ENCODE measurements around the gene ALAS1. TPM values are rescaled to one million over a fixed set of nuclear protein-coding genes. Genes with fewer than 3 reads are reported as not detected.

ALAS1 gene
- total and polyA plus RNA-seq, 2 of the 13 experiments (the other 11 are each of a cell fraction or from before 2014, with no cell fraction given) = 36.0 to 43.2 TPM

DNA sequence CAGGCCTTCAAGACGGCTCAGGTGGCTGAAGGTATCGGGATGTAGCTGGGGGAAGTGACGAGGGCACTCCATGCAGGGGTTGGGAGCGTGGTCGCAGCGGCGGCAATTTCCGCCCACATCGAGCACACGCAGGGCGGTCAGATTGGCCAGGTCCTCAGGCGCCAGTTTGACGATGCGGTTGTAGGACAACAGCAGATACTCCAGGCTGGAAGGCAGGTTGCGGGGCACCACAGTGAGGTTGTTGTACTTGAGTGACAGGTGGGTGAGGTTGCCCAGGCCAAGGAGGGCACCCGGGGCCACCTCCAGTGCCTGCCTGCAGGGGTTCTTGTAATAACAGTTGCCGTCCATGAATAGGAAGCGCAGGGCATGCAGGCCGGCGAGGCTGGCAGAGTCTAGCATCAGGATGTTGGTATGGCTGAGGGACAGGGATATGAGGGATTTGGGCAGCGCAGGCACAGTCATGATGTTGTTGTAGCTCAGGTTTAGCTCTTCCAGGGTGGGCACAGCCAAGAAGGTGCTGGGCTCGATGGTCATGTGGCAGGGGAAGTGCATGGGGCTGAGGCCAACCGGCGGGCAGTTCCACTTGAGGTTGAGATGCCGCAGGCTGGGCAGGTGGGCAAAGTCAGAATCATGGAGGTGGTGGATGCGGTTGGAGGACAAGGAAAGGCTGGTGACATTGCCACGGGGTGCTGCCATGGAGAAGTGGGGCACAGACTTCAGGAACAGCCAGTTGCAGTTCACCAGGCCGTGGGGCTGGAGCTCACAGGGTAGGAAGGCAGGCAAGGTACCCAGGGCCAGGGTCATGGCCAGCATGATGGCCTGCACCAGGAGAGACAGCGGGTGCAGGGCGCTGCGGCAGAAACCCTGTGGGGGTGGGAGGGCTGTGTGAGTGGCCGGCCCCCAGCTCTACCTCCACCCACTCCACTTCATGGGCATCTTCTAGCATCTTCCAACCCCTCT, 25.8 kb downstream of the ALAS1 start:
- 62% methylated on average over 17 of the region's 32 CpGs for WGBS (ENCODE audit: low lambda C conversion rate)
- Histone ChIP-seq H3K4me2 (ENCODE audit: low read depth, low read length) (no peak overlapping the region), H2AFZ (ENCODE audit: low read length) (no peak overlapping the region), H3K9ac (ENCODE audit: insufficient read depth, low read depth, low read length) (no peak overlapping the region), H3K4me1 (ENCODE audit: insufficient read depth, low read length) (peaks cover 32% of the 10 kb centered on the region), H3K27me3 (ENCODE audit: control insufficient read depth in 1 of 2, insufficient read depth in 2 of 2, low read length in 2 of 2) (peaks cover 1 to 12% of the 10 kb centered on the region in 2 experiments; a peak in 4 of 5 replicates), H3K4me3 (replicated peaks in 1 of 3; ENCODE audit: insufficient read depth in 1 of 3, low read depth in 2 of 3, low read length in 3 of 3) (no peak overlapping the region), H3K9me3 (ENCODE audit: low read length) (no peaks in the 10 kb centered on the region), H3K36me3 (replicated peaks in 1 of 2; ENCODE audit: control insufficient read depth in 1 of 2, insufficient read depth in 2 of 2, low read length in 2 of 2) (peaks cover 0 to 4% of the 10 kb centered on the region in 2 experiments; a peak in 2 of 5 replicates), H3K79me2 (ENCODE audit: insufficient read depth, low read length) (no peaks in the 10 kb centered on the region), H4K20me1 (ENCODE audit: insufficient read depth, low read length) (no peaks in the 10 kb centered on the region), H3K27ac (ENCODE audit: extremely low read length, insufficient read depth, low read length) (no peak overlapping the region)
- ChIA-PET POLR2A (interaction anchor here (2.4 kb wide), 1 partner anchor 14 kb away, joined by 22 read pairs; the partner anchor contains the start of gene TWF2), CTCF (ENCODE audit: low intra/inter-chr PET ratio, low total read pairs) (no interaction called here)
- ATAC-seq (no peak), DNase-seq (ENCODE audit: low spot score) (no peak), FAIRE-seq (no peak)
- BruUV-seq (replicated peaks) = no TSS peak
- in situ Hi-C loops (cut with HindIII; ENCODE audit: extremely low pct_ligation_motif_present, low pct_unique_long_range_greater_than_20kb) = no loop called here
- intact Hi-C loops (cut with micrococcal nuclease; ENCODE audit: unreplicated experiment) = loop anchor here (5.0 kb wide), 1 partner anchor 114 kb away; no protein-coding TSS in a partner anchor
- TF ChIP-seq POLR2G (IDR thresholded peaks at IDR 0.05; ENCODE audit: low read depth, low read length) (no peak), TRIM24 (CRISPR knock-in tag; IDR thresholded peaks at IDR 0.05) (no peak), ZNF780A (CRISPR knock-in tag; IDR thresholded peaks at IDR 0.05) (no peak), SRF (IDR thresholded peaks at IDR 0.05; ENCODE audit: low read depth, low read length) (no peak), ZNF776 (CRISPR knock-in tag; IDR thresholded peaks at IDR 0.05) (no peak), NFIC (IDR thresholded peaks at IDR 0.05; ENCODE audit: low read length) (no peak), ATAD3A (CRISPR knock-in tag; IDR thresholded peaks at IDR 0.05) (no peak), NR2F1 (CRISPR knock-in tag; IDR thresholded peaks at IDR 0.05) (no peak), ZFP36 (IDR thresholded peaks at IDR 0.05; ENCODE audit: borderline replicate concordance, low read depth, low read length, partially characterized antibody) (no peak), AGO1 (IDR thresholded peaks at IDR 0.05; ENCODE audit: low read depth, low read length, poor library complexity, severe bottlenecking) (no peak), ZNF674 (CRISPR knock-in tag; IDR thresholded peaks at IDR 0.05; ENCODE audit: low read depth) (no peak), ZNF180 (CRISPR knock-in tag; IDR thresholded peaks at IDR 0.05; ENCODE audit: borderline replicate concordance, low read depth) (no peak)
- TF ChIP-seq, protein P1, sequence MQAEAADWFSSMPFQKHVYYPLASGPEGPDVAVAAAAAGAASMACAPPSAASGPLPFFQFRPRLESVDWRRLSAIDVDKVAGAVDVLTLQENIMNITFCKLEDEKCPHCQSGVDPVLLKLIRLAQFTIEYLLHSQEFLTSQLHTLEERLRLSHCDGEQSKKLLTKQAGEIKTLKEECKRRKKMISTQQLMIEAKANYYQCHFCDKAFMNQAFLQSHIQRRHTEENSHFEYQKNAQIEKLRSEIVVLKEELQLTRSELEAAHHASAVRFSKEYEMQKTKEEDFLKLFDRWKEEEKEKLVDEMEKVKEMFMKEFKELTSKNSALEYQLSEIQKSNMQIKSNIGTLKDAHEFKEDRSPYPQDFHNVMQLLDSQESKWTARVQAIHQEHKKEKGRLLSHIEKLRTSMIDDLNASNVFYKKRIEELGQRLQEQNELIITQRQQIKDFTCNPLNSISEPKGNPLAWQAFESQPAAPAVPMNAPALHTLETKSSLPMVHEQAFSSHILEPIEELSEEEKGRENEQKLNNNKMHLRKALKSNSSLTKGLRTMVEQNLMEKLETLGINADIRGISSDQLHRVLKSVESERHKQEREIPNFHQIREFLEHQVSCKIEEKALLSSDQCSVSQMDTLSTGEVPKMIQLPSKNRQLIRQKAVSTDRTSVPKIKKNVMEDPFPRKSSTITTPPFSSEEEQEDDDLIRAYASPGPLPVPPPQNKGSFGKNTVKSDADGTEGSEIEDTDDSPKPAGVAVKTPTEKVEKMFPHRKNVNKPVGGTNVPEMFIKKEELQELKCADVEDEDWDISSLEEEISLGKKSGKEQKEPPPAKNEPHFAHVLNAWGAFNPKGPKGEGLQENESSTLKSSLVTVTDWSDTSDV (CRISPR knock-in tag; IDR thresholded peaks at IDR 0.05) = no peak
- TF ChIP-seq, protein P2, sequence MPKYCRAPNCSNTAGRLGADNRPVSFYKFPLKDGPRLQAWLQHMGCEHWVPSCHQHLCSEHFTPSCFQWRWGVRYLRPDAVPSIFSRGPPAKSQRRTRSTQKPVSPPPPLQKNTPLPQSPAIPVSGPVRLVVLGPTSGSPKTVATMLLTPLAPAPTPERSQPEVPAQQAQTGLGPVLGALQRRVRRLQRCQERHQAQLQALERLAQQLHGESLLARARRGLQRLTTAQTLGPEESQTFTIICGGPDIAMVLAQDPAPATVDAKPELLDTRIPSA (CRISPR knock-in tag; IDR thresholded peaks at IDR 0.05; ENCODE audit: borderline replicate concordance) = no peak

All from HepG2 (cell line).